Measurements from ENCODE around the gene TBC1D10A.

DNA sequence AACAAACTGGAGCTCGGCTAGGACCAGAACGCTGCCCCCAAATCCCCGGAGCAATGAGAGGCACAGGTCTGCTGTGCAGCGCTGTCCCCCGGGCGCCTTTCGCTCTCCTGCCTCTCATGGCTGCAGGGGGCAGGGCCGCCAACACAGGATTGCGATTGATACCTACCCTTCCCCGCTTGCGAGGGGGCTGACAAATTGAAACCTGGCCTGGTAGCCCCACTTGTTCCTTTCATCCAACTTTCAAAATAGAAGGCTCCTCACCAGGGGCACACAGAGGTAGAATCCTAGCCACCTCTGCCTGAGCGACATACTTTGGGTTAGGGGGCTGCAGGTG is 36.8 kb downstream of the TBC1D10A start:
- no peak for TF ChIP-seq EP300 (IDR thresholded peaks at IDR 0.05)
- TF ChIP-seq, protein P1, sequence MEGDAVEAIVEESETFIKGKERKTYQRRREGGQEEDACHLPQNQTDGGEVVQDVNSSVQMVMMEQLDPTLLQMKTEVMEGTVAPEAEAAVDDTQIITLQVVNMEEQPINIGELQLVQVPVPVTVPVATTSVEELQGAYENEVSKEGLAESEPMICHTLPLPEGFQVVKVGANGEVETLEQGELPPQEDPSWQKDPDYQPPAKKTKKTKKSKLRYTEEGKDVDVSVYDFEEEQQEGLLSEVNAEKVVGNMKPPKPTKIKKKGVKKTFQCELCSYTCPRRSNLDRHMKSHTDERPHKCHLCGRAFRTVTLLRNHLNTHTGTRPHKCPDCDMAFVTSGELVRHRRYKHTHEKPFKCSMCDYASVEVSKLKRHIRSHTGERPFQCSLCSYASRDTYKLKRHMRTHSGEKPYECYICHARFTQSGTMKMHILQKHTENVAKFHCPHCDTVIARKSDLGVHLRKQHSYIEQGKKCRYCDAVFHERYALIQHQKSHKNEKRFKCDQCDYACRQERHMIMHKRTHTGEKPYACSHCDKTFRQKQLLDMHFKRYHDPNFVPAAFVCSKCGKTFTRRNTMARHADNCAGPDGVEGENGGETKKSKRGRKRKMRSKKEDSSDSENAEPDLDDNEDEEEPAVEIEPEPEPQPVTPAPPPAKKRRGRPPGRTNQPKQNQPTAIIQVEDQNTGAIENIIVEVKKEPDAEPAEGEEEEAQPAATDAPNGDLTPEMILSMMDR (IDR thresholded peaks at IDR 0.05) = no peak

Data from ovary (tissue), 3 donors.